Forelimb muscle (tissue), 1 donor: ENCODE results near the gene DCLK1. TPM values are rescaled to one million over a fixed set of nuclear protein-coding genes. Genes with fewer than 3 reads are reported as not detected.
A peak's percentile ranks its signal among the peaks of the same experiment; 100 is the strongest.

Source experiments
- DNase-seq: peaks from one replicate; pipeline ENCODE4 v3.0.0-alpha.2; 2013; ENCODE audit warnings: low read depth
- polyA plus RNA-seq: library from polyadenylated mRNA; unstranded; fragments of 120-200 nt; gene quantifications from one replicate; pipeline ENCODE4 v1.2.1, GENCODE V29; 2013; ENCODE audit not compliant: insufficient read length

Gene DCLK1
- polyA plus RNA-seq, 1 donor = 77.3 TPM

DNA sequence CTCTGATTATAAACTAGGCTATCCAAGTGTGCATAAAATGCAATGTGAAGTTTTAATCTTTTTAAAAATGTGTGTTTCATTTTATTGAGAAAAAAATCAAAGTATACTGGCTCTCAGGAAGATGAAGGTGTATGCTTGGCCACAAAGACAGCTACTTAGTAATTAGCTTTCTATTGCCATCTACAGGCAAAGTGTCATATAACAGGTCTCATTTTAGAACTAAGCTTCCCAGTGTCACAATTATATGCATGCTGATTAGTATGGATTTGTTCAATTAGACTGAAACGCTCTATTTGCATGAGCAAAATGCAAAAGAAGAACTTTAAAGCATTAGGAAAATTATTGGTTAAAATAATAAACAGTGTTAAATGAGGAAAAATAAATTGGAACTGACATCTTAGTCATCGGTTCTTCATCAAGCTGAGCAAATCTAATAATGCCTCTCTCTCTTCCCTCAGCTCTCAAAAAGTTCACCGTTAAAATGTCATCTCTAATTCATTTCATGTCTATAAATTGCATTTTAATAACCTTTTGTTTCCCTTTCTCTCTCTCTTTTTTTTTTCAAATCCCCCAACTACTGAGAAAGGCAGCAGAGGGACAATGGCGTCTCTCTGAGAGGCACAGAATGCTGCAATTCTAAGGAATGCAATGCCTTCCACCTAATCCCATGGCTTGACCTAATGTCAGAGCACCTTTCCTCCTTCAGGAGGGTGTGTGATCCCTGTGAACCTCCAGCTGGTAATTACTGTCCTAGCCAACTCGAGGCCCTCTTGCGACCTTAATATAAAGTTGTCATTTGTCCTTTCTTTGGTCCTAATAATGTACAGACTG, 341.6 kb downstream of the DCLK1 start:
- no peak for DNase-seq

DNA sequence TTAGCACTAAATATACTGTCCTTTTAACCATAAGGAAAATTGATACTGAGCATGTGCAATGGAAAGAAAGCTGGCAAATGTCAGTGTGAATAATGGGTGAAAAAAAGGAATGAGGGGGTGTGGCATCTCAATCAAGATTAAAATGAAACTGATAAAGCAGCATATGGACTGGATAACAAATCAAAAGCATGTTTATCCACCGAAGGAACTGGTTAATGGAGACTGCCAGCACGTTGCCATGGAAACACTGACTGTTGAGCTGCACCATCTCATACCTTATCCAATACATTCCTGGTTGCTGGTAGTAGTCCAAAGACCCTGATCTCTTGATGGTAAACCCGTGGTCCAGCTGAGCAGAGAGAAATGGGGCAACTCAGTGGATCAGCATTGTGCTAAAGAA, 343.2 kb downstream of the DCLK1 start:
- no peak for DNase-seq

GRCh38 chr13:35785576-35786303, 345.4 kb downstream of the DCLK1 start:
- no peak for DNase-seq

GRCh38 chr13:35784286-35784951, 346.8 kb downstream of the DCLK1 start:
- DNase-seq = no peak

GRCh38 chr13:35782793-35783192, 348.4 kb downstream of the DCLK1 start:
- DNase-seq = no peak

DNA sequence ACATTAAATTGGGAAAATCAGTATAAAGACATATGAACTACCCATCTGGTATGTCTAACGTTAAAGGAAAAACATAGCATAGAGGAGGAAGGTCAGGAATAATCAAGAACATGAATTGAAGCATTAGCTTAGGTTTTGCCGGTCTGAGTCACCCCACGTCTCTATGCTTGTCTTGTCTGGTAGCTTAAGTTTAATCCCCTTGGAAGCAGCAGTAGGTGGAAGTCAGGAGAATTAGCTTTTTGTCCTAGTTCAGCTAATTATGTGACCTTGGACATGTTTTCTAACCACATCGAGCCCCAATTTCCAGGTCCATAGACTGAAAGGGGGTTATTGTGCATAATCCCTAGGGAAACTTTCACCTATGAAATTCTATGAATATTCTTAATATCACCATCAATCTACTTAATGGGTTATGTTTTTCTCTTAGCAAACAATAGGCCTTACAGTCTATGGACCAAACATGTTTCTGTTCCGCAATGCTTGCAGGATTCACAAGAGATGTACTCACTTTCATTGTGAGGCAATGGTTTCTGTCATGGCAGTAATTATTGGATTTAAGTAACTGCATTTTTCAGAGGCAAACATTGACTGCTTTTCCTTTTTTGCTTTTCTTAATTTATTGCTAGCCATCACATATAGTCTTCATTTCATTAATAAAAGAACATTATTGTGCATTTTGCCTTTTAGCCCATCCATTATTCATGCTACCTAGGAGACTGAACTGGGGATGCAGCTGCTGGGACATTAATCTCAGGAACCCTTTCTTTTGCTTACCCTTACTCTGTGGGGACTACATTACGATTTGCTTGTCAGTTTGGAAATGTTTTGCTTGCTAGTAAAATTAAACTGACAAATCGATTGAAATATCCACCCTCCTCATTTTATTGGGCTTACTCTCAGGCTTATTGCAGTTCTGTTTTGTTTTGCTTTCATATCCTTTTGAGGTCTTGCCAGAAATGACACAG, 349.9 kb downstream of the DCLK1 start:
- no peak for DNase-seq

- DNase-seq = no peak
Observed at GRCh38 chr13:35780613-35781012, 350.6 kb downstream of the DCLK1 start.

DNA sequence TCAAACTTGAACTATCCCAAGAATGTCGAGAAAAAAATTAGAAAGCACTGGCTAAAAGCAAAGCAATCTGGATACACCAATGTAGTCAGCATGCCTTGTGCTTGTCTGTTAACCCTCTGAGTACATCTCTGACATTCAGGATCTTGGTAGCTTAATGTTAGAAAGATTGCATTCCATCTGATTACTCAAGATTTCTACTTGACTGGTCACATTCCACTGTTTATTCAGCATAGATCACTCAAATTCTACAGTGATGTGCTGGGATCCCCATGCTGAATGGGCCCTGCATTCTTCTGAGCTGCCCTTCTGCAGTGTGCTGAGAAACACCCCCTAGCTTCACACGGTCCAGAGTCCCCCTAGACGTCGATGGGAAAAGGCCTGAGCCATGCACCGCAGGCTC, 359.3 kb downstream of the DCLK1 start:
- no peak for DNase-seq

DNA sequence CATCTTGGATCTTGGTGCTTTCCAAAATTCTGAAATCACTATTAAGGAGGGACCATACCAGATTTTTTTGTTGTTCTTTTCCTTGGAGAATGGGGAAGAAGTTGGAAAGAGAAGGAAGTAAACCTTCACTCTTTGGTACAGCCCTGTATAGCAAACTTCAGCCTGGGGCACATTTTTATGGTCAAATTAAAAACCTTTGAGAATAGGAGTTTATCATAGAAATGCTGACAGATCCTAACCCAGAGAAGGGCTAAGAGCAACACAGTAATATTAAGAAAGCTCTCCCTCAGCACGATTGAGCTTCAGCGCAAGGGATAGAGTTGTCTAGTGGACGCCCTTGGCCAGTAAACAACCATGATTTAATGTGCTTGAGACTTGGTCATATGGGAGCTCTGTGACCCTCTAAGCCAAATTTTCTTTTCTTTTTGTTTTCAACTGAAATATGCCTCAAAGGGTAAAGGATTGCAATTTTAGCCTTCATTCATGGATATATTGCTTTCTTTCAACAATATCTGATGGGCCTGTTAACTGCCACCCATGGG, 360.4 kb downstream of the DCLK1 start:
- DNase-seq = peak; percentile 45

- DNase-seq = no peak
Observed at GRCh38 chr13:35769812-35770211, 361.4 kb downstream of the DCLK1 start.

DNA sequence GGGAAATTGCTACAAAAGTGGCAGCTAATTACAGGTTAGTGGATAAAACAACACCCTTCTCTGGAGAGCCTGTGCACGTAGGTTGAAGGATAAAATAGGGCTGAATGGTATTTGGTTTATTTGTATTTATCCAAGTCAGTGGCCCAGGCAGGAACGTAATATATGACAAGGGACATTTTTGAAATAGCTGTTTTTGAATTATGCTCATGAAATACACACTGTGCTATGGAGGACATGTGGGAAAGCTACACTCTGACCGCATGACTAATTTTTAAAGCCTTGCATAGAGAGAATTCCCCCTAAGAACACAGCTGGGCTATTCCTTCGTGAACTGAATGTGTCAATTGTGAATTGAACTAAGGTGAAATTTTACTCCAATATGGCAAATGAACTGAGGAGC, 362.6 kb downstream of the DCLK1 start:
- DNase-seq = no peak

DNA sequence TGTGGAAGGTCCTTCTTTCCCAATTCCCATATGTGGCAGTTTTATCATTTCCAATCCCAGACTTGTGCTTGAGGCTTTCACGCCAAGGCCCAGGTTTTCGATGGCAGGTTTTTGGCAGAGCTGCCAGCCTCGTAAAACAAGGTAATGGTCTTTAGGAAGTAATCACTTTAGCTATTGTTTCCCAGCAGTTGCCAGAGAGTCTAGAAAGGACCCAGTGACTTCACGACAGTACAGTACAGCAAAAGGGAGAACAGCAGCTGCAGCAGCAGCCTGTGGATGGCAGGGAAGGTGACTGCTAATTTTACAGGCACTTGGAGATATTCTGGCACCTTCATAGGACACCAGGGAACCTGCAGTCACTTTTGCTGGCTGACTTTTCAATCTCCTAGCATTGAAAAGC, 363.1 kb downstream of the DCLK1 start:
- no peak for DNase-seq

DNA sequence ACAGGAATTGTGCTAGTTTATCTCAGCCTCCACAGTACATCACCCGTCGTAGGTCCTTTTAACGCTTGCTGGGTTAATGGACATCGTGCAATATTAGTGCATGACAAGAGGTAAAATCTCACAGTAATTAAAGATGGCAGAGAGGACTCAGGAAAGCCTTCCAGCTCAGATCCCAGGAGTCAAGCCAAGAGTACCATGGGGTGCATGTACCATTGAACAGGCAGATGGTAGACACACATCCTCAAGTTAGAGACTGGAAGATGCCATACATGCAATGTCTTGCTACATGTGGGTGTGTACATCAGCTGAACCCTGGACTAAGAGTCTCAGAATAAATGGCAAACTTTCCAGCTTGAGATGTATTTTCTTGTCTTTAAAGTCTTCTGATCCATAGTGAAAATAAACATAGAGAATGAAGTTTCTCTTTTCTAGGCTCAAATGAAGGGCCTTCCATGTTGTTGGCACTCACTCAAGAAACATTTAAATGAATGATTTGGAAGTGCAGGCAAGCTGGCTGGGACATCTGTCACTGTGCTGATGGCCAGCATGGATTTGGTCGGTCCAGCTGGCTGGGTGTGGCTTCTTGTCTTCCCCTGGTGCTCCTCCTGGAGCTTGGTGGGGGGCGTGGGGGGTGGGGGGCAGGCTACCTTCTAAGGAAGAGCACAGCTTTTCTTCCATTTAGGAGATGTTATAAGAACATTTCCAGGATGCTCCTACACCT, 363.8 kb downstream of the DCLK1 start:
- DNase-seq = no peak

DNA sequence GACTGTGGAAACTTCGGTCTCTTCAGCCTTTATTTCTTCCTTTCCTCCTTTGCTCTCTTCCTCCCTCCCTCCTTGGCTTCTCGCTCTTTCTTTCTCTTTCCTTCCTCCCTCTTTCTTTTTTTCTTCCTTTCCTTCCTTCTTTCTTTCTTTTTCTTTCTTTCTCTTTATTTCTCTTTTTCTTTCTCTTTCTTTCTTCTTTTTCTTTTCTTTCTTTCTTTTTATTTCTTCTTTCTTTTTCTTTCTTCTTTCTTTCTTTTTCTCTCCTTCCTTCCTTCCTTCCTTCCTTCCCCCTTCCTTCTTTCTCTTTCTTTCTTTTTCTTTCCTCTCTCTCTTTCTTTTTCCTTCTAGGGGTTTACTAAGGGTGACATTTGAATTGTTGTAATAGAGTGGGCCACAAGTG, 364.5 kb downstream of the DCLK1 start:
- DNase-seq = no peak

GRCh38 chr13:35765941-35766340, 365.2 kb downstream of the DCLK1 start:
- DNase-seq = no peak

- DNase-seq = no peak
Observed at GRCh38 chr13:35765366-35765765, 365.8 kb downstream of the DCLK1 start.

DNA sequence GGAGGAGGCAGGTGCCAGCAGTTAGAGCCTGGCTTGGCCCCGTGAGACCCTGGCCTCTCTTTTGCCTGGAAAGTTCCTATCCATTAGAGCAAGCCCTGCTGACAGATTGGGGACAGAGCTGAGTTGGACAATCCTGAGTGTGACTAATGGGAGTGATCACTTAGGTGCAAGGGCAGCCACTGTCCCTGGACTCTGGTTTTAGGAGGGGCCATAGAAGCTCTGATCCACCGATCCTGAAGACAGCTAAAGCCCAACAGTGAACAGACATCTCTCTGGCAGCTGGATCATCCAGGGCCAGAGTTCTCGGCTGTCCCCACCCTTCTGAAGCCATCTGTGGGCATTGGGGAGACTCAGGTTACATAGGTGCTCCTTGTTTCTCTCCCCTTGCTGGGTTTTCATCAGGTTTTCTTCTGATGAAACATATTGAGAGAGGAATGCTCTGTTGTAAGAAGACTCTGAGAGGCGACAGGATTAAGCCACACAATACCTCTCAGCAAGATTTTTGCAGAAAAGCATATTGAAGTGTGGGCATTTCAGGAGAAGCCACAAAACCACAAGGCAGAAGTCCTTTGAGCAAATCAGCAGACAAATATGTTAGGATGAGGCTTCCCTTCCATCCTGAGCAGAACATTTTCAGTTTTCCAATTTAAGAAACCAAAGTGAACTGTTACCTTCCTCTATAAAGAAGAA, 366.7 kb downstream of the DCLK1 start:
- DNase-seq = no peak

- no peak for DNase-seq
Observed at GRCh38 chr13:35763782-35764123, 367.4 kb downstream of the DCLK1 start.

GRCh38 chr13:35763060-35763781, 368.0 kb downstream of the DCLK1 start:
- DNase-seq = no peak
